T-helper 9 cell (primary cell): ENCODE measurements around the gene RCC2.
"Not testable (repeated sequence)": the region's sequence is repeated elsewhere in the genome, so short reads cannot be mapped to it uniquely, and the experiment has no call there.

Source experiments
- DNase-seq: peaks from one replicate; pipeline ENCODE4 v3.0.0-alpha.2; 2020
- total RNA-seq, 2 donors: gene quantifications; one replicate each; lab custom pipeline; 2026; lab: John Stamatoyannopoulos, UW

RCC2 gene
- total RNA-seq: 61.5 to 129 reads per million in 2 donors

DNA sequence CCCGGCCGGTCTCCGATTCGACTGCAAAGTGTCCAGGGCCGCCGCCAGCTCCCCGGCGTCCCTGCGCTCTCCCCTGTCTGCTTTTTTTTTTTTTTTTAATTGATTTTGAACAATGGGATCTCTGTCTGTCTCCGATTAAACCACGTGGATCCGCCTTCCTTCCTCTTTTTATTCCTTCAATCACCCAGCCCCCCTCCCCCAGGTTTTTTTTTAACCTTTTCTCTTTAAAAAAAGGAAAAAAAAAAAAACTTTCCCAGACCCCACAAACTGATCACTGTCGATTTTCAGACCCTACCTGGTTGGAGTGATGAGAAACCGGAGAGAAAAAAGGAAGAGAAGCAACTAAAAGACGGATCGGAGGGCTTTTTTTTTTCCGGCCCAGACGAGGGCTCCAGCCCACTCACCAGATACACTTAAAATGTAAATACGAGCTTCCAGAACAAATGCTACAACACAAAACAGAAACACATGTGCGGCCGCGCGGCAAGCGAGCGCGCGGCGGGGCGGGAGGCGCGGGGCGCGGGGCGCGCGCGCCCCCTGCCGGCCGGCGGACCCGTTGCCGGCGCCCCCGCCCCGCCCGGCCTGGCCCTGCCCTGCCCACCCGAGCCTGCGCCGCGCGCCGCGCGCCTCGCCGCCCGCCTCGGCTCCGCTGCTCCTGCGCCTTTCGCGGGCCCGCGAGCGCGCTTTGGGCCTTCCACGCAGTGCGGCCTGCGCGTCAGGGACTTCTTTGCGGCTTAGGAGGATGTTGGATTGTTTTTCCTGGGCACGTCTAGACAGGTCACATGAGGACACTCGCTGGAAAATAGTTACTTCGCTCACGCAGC lies at the start of gene RCC2:
TSS of gene RCC2 (minus strand) at position 428 of the 824 bp plus-strand sequence. CDS start 1,163 bp downstream, outside the sequence.
- DNase-seq: peak; percentile 62

DNA sequence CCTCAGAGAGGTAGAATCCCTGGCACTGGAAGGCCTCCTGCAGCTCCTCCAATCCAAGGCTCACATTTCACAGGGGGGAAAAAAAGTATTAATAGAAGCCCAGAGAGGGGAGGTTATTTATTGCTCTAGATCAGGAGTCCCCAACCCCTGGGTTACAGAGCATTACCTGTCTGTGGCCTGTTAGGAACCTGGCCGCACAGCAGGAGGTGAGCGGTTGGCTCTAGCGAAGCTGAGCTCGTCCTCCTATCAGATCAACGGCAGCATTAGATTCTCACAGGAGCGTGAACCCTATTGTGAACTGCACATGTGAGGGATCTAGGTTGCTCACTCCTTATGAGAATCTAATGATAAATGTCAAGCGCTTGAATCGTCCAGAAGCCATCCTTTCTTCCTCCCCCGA lies 46.8 kb upstream of the RCC2 start:
- DNase-seq: no peak

DNA sequence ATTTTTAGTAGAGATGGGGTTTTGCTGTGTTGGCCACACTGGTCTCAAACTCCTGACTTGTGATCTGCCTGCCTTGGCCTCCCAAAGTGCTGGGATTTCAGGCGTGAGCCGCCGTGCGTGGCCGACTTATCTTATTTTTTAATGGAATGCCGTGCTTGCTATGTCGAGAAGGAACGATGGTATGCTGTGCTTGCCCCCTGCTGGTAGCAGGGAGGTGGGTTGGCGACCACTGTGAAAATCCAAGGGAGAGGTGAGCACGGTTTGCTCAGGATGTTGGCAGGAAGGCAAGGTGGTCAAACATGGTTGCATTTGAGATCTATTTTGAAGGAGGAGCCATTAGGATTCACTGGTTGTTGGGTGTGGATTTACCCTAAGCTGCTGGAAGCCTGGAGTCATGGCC lies 45.8 kb upstream of the RCC2 start:
- no peak for DNase-seq

DNA sequence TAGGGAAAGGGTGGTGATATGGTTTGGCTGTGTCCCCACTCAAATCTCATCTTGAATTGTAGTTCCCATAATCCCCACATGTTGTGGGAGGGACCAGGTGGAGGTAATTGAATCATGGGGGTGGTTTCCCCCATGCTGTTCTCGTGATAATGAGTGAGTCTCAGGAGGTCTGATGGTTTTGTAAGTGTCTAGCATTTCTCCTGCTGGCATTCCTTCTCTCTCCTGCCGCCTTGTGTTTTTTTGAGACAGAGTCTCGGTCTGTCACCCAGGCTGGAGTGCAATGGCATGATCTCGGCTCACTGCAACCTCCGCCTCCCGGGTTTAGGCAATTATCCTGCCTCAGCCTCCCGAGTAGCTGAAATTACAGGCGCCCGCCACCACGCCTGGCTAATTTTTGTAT lies 42.5 kb upstream of the RCC2 start:
- DNase-seq: not testable (repeated sequence)

DNA sequence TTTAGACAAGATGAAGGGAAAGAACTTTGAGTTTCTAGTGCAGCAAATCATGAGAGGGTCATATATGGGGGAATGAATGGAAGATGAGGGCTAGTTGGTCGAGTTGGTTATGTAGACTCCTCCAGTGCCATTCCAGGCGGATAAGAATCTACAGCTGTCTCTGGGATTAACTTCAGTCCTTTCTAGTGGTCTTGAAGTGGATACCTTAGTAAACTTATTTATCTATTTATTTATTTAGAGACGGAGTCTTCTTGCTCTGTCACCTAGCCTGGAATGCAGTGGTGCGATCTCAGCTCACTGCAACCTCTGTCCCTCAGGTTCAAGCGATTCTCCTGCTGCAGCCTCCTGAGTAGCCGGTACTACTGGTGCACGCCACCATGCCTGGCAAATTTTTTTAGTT lies 41.4 kb upstream of the RCC2 start:
- no peak for DNase-seq

DNA sequence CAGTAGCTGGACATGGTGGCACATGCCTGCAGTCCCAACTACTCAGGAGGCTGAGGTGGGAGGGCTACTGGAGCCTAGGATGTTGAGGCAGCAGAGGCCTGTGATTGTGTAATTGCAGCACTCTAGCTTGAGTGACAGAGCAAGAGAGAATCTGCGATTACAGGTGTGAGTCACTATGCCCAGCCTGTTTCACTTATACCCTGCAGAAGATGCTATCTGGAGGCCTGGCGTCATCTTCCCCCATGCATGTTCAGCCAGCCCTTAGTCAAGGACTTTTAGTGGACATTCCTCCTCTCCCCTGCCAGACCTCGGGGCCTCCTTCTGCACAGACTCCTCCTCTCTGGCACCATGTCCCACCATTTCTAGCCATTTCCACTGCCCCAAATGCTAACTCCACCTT lies 36.3 kb upstream of the RCC2 start:
- DNase-seq: no peak

DNA sequence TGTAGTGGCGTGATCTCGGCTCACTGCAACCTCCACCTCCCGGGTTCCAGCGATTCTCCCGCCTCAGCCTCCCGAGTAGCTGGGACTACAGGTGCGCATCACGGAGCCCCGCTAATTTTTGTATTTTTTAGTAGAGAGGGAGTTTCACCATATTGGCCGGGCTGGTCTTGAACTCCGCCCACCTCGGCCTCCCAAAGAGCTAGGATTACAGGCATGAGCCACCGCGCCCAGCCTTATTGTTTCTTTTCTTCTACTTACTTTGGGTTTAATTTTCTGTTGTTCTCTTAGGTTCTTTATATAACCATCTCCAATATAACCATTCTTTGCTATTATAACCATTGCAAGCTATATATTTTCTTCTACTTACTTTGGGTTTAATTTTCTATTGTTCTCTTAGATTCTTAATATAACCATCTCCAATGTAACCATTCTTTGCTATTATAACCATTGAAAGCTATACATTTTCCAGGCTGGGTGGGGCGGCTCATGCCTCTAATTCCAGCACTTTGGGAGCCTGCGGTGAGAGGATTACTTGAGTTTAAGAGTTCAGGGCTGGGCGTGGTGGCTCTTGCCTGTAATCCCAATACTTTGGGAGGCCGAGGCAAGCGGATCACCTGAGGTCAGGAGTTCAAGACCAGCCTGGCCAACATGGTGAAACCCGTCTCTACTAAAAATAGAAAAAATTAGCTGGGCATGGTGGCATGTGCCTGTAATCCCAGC lies 35.5 kb upstream of the RCC2 start:
- not testable (repeated sequence) for DNase-seq

DNA sequence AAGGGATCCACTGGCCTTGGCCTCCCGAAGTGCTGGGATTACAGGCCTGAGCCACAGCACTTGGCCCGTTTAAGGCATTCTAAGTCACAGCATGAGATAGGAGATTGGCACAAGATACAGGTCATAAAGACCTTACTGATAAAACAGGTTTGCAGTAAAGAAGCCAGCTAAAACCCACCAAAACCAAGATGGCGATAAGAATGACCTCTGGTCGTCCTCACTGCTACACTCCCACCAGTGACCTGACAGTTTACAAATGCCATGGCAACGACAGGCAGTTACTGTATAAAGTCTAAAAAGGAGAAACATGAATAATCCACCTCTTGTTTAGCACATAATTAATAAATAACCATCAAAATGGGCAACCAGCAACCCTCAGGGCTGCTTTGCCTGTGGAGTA lies 33.3 kb upstream of the RCC2 start:
- no peak for DNase-seq

DNA sequence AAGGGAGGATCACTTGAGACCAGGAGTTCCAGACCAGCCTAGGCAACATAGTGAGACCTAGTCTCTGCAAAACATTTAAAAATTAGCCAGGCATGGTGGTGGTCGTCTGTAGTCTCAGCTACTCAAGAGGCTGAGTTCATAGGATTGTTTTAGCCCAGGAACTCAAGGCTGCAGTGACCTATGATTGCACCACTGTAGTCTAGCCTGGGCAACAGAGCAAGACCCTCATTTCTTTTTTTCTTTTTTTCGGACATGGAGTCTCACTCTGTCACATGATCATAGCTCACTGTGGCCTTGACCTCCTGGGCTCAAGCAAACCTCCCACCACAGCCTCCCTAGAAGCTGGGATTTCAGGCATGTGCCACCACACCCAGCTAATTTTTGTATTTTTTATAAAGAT lies 31.9 kb upstream of the RCC2 start:
- no peak for DNase-seq

DNA sequence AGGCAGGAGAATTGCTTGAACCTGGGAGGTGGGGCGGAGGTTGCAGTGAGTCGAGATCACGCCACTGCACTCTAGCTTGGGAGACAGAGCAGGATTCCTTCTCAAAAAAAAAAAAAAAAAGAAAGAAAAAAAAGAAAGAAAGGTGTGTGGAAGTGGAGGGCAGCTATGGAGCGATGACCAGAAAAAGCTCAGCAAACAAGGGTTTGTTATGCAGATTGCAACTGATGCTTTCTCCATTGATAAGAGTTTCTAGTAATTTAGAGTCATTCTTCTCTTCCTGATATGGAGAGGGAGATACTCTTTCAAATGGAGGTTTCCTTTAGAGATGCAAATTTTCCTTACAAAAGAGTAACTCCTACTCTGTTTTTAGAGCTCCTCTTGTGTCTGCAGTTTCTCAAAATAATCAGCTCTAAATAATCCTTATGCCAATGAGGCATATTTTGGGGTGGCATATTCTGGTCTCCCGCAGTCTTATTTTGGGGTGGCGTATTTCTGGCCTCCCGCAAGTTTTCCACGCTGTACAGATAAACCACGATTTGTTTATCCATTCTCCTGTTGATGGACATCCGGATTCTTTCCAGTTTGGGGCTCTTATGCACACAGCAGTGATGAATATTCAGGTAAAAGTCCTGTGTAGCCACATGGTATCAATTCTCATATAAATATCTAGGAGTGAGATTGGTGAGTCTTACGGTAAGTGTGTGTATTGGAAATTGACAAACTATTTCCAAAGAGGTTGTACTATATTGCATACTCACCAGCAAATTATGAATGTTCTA lies 30.7 kb upstream of the RCC2 start:
- no peak for DNase-seq

DNA sequence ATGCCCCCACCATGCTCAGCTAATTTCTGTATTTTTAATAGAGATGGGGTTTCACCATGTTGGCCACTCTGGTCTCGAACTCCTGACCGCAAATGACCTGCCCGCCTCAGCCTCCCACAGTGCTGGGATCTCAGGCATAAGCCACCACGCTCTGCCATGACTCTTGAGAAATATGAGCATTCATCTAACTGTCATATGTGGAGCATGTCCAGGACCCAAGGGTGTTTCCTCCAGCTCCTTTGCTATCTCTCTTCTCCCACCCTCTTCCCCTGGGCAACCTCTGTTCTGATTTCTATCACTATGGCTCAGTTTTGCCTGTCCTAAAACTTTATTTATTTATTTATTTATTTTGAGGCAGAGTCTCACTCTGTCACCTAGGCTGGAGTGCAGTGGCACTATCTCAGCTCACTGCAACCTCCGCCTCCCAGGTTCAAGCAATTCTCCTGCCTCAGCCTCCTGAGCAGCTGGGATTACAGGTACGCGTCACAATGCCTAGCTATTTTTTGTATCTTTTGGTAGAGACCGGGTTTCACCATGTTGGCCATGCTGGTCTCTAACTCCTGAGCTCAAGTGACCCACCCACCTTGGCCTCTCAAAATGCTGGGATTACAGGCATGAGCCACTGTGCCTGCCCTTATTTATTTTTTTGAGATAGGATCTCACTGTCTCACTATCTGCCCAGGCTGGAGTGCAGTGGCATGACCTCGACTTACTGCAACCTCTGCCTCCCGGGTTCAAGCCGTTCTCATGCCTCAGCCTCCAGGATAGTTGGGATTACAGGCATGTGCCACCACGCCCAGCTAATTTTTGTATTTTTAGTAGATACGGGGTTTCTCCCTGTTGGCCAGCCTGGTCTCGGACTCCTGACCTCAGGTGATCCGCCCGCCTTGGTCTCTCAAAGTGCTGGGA lies 29.1 kb upstream of the RCC2 start:
- DNase-seq: not testable (repeated sequence)

DNA sequence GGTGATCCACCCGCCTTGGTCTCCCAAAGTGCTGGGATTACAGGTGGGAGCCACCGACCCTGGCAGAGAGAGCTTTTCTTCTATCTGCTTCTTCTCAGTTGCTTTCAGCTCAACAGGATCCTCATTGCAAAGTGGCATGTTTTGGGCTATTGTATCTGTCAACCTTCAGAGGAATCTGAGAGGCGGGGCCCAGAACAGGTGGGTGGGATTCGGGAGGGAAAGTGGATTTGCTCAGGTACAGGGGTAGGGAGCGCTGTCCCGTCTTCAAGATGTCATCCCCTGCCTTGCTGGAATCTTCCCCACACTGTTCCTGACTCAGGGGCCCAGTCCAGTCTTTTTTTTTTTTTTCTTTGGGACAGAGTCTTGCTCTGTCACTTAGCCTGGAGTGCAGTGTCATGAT lies 26.9 kb upstream of the RCC2 start:
- DNase-seq: no peak

DNA sequence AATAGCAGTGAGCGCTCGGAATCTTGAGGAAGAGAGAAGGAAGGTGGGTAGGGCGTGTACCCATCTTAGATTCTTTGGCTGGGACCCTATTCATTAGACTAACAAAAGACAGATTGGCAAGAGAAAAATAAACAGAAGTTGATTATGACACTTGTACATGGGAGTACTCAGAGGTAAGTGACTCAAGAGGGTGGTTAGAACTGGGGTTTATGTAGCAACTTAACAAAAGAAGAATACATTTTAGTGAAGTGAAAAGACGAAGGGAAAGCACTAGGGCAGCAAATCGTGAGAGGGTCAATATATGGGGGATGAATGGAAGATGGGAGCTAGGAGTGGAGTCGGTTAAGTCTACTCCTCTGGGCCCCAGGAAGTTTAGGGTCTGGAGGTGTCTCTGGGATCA lies 25.8 kb upstream of the RCC2 start:
- no peak for DNase-seq

DNA sequence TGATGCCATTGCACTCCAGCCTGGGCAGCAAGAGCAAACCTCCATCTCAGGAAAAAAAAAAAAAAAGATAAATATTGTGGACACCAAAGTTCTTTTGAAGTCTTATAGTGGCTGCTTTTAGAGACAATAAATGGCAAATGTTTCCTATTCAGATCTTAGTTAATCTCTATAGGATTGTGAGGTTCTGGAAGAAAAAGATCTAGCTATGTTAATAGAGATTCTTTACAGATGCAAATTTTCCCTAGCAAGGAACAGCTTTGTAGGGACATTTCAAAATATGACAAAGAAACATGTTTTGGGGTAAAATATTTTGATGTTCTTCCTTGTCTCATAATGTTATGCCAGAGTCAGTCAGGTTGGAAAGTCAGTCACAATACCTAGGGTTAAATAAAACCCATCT lies 24.5 kb upstream of the RCC2 start:
- no peak for DNase-seq

DNA sequence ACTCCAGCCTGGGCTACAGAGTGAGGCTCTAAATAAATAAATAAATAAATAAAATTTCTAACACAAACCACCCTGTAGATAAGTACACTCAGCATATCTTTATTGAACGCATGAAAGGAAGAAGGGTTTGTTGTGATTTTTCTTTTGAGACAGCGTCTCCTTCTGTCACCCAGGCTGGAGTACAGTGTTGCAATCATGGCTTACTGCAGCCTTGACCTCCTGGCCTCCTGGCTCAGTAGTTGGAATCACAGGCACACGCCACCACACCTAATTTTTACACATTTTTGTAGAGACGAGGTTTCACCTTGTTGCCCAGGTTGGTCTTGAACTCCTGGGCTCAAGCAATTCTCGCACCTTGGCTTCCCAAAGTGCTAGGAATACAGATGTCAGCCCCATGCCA lies 23.2 kb upstream of the RCC2 start:
- DNase-seq: no peak

DNA sequence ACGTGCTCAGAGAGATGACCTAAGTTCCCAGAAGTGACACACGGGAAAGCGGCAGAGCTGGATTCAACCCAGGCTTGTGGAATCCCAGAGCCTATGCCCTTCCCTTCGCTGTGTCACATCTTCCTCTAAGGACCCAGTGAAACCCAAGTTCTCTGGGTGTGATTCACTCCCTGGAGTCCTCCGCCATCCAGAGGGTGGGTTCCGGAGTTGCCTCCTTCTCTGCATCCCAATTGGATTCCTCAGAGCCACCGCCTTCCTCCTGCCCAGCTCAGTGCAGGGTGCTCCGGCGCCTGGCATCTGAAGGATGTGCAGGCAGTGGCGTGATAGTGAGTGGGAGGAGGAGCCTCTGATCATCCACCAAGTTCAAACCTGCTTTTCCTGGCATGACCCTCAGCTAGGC lies 20.7 kb upstream of the RCC2 start:
- no peak for DNase-seq

DNA sequence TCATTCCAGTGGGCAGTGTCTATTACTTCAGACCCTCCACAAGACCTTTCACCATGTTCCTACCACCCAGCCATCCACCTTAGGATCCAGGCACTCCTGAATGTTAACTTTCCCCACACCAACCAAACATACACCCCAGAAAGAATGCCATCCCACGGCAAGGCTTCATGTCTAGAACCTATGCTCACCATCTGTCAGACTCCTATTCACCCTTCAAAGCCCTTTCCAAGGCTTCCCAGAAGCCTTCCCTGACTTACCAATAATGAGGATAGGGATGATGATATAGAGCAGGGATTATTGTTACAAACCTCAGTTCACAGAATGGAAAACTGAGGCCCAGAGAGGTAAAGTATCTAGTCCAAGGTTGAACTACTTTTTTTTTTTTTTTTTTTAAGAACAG lies 19.3 kb upstream of the RCC2 start:
- no peak for DNase-seq

DNA sequence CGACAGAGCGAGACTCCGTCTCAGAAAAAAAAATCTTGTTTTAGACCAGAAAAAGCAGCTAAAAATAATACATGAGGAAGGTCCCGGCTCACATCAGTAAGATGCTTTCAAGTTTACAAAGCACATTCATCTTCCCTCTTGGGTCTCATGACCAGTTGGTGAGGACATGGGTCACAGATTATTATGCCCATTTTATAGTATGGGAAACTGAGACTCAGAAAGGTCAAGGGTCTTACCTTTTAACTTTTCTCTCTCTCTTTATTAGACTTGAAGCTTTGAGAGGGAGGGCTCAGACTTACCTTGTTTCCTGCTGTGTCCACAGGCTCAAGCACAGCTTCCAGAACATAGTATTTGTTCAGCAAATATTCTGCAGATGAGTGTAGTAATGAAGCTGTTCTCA lies 13.2 kb upstream of the RCC2 start:
- no peak for DNase-seq

DNA sequence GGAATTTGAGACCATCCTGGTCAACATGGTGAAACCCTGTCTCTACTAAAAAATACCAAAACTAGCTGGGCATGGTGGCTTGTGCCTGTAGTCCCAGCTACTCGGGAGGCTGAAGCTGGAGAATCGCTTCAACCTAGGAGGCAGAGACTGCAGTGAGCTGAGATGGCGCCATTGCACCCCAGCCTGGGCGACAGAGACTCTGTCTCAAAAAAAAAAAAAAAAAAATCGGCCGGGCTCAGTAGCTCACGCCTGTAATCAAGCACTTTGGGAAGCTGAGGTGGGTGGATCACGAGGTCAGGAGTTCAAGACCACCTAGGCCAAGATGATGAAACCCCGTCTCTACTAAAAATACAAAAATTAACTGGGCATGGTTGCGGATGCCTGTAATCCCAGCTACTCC lies 12.7 kb upstream of the RCC2 start:
- not testable (repeated sequence) for DNase-seq

DNA sequence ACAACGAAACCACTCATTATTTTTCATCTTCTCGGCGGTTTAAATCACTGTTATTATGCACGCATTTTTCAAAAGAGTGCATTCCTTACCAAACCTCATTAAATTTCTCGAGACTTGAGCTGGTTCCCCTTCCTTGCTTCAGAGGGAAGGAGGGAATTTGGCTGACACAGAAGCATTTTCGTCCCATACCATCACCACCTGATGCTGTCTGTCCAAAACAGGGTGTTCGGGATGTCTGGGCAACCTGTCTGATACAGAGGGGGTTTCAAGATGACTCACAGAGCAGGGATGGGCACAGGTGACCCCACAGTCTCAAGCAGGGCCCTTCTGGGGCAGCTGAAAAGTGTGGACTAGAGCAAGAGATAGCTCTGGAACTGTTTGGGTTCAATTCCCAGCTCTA lies 12.3 kb upstream of the RCC2 start:
- DNase-seq: no peak

DNA sequence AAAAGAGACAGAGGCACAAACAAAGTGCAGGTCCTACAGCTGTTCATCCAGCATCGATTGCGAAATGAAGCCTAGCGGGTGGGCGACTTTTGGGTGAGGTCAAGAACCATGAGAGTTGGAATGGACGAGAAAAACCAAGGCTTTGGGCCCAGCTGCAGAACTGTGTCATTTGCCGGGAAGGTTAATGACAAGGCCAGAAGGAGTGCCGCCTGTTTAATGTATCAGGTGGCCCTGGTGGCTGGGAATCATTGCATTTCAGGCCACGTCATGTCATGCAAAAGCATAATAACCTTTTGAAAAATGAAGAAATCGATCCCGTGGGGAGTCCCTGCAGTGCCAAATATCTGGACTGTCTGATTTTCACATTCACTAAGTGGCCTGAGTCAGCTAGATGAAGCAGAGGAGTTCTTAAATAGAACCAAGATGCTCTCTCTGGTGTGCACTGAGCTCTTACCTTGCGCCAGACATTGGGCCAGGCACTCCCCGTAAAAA lies 8.1 kb upstream of the RCC2 start:
- DNase-seq: no peak

DNA sequence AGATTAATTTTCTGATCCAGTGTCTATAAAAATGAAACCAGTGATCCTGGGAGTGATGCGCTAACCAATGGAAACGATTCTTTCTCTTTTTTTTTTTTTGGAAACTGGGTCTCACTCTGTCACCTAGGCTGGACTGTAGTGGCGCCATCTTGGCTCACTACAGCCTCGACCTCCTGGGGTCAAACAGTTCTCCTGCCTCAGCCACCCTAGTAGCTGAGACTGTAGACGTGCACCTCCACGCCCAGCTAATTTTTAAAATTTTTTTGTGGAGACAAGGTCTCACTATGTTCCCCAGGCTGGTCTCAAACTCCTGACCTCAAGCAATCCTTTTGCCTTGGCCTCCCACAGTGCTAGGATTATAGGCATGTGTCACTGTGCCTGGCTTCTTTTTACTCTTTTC lies 3.4 kb upstream of the RCC2 start:
- no peak for DNase-seq
